ENCODE results near the gene SLC17A9.

Gene SLC17A9, protein sequence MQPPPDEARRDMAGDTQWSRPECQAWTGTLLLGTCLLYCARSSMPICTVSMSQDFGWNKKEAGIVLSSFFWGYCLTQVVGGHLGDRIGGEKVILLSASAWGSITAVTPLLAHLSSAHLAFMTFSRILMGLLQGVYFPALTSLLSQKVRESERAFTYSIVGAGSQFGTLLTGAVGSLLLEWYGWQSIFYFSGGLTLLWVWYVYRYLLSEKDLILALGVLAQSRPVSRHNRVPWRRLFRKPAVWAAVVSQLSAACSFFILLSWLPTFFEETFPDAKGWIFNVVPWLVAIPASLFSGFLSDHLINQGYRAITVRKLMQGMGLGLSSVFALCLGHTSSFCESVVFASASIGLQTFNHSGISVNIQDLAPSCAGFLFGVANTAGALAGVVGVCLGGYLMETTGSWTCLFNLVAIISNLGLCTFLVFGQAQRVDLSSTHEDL

DNA sequence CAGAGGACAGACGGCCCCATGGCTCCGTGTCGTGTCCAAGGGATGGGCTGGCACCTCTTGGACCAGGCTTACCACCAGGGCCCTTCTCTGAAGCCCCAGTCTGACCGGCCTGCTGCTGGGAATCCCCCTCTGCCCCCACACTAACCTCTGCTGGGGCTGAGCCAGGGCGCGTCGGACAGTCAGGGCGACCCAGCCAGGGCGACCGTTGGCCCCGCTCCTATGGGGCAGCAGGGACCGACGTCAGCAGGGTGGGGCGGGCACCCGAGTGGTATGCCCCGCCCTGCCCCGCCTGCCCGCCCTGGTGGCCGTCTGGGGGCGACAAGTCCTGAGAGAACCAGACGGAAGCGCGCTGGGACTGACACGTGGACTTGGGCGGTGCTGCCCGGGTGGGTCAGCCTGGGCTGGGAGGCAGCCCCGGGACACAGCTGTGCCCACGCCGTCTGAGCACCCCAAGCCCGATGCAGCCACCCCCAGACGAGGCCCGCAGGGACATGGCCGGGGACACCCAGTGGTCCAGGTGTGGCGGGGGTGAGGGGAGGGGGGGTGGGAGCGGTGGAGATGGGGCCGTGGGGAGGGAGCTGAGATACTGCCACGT is at the start of gene SLC17A9:
SLC17A9 (plus strand) TSS at position 337 of the 595 bp plus-strand sequence; CDS start at position 459, 122 bp downstream.
- H3K9ac ChIP-seq = peak within 1 kb of the TSS; percentile 92
- peak within 1 kb of the TSS; percentile 96 for H3K27ac ChIP-seq
- H3K9me3 ChIP-seq = peaks cover 10% of the 10 kb centered on the region; the same call in 1 of the 2 replicates
- no peak for TF ChIP-seq Cebpa-rat (IDR thresholded peaks at IDR 0.05)
- peaks cover 71% of the 10 kb centered on the region for H3K4me1 ChIP-seq
- H3K36me3 ChIP-seq = peaks cover 60% of the 10 kb centered on the region
- peak within 1 kb of the TSS; percentile 76 for H3K4me3 ChIP-seq
- peaks cover 37% of the 10 kb centered on the region for H4K20me1 ChIP-seq
- H3K4me2 ChIP-seq = peak within 1 kb of the TSS; percentile 100
- no peaks in the 10 kb centered on the region for H3K27me3 ChIP-seq

- no peak for TF ChIP-seq Cebpa-rat (IDR thresholded peaks at IDR 0.05)
- no peaks in the 10 kb centered on the region for H3K9me3 ChIP-seq
- H4K20me1 ChIP-seq = peaks cover 93% of the 10 kb centered on the region
- no peaks in the 10 kb centered on the region for H3K27me3 ChIP-seq
- no peak overlapping the region for H3K4me2 ChIP-seq
- H3K4me3 ChIP-seq = no peak overlapping the region
- H3K4me1 ChIP-seq = peaks cover 38% of the 10 kb centered on the region
- H3K9ac ChIP-seq = no peak overlapping the region
- H3K27ac ChIP-seq = no peak overlapping the region
- H3K36me3 ChIP-seq = peaks cover 73% of the 10 kb centered on the region
These were observed 49.4 kb upstream of the SLC17A9 start for GRCh38 chr20:62902926-62903615.

GRCh38 chr20:62905536-62906117 is 46.9 kb upstream of the SLC17A9 start:
- Histone ChIP-seq H3K27me3 (no peaks in the 10 kb centered on the region), H3K4me2 (no peak overlapping the region), H3K36me3 (peaks cover 98% of the 10 kb centered on the region), H3K4me3 (no peak overlapping the region), H3K4me1 (peaks cover 30% of the 10 kb centered on the region), H3K9ac (peak overlapping the region; percentile 17; the same call in 1 of the 2 replicates), H3K27ac (no peak overlapping the region), H3K9me3 (no peaks in the 10 kb centered on the region), H4K20me1 (peaks cover 93% of the 10 kb centered on the region)
- TF ChIP-seq Cebpa-rat (IDR thresholded peaks at IDR 0.05) = no peak

DNA sequence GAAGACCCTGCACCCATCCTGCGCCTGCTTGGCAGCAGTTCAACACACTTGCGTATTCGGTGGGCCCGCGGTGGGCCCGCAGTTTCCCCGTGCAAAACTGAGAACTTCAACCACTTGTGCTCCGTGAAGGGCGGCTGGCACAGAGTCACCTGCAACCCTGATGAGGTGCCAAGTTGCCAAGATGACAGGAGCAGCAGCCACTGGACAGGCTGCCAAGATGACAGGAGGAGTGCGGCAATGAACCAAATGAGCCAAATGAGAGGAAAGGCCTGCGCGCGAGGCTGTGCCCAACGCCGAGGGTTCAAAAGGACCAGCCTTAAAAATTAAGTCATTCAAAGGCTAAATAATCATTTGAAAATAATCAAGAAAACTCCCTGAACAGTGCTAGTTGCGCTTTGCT is 46.3 kb upstream of the SLC17A9 start:
- Histone ChIP-seq H3K9me3 (no peaks in the 10 kb centered on the region), H3K27ac (no peak overlapping the region), H3K9ac (peak overlapping the region; percentile 17; the same call in 1 of the 2 replicates), H3K36me3 (peaks cover 100% of the 10 kb centered on the region), H3K4me1 (peaks cover 24% of the 10 kb centered on the region), H3K27me3 (no peaks in the 10 kb centered on the region), H3K4me3 (no peak overlapping the region), H3K4me2 (no peak overlapping the region), H4K20me1 (peaks cover 93% of the 10 kb centered on the region)
- no peak for TF ChIP-seq Cebpa-rat (IDR thresholded peaks at IDR 0.05)

DNA sequence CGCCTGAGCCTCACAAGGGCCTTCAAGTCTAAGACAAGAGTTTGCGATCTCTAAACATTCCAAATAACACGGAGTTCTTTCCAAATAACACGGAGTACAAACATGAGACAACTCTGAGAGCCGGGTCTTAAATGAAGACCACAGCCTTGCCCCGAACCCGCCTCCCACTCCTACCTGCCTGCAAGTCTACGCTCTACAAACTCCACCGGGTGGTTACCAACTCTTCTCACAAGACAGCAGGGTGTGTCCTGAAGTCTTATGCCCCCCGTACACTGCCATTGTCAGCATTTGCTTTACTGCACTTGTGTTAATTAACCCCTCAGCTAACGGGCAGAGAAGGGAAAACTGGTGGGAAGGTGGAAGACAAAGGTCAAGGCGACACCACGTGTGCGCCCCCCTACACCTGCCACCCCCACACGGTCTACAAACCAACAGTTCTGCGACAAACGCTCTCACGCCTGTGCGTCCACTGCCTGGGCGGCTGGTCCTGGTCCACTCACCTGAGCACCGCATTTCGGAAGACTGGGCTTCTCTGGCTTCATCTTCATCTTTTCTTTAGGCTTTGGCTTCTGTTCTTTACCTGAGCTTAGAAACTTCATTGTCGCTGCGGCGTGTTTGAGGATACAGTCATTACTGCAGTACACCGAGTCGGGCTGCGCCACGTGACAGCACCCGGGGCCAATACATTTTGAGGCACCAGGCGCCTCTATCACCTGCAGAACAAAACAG is 45.7 kb upstream of the SLC17A9 start:
- no peaks in the 10 kb centered on the region for H3K27me3 ChIP-seq
- peaks cover 93% of the 10 kb centered on the region for H4K20me1 ChIP-seq
- H3K4me2 ChIP-seq = no peak overlapping the region
- no peak overlapping the region for H3K27ac ChIP-seq
- H3K9ac ChIP-seq = no peak overlapping the region
- H3K36me3 ChIP-seq = peaks cover 100% of the 10 kb centered on the region
- peaks cover 22% of the 10 kb centered on the region for H3K4me1 ChIP-seq
- TF ChIP-seq Cebpa-rat (IDR thresholded peaks at IDR 0.05) = no peak
- H3K9me3 ChIP-seq = no peaks in the 10 kb centered on the region
- no peak overlapping the region for H3K4me3 ChIP-seq

GRCh38 chr20:62907384-62908317 is 44.9 kb upstream of the SLC17A9 start:
- Histone ChIP-seq H3K27ac (no peak overlapping the region), H3K9ac (peak overlapping the region; percentile 31), H3K36me3 (peaks cover 100% of the 10 kb centered on the region), H3K4me2 (no peak overlapping the region), H3K27me3 (no peaks in the 10 kb centered on the region), H3K4me3 (no peak overlapping the region), H3K4me1 (peaks cover 22% of the 10 kb centered on the region), H3K9me3 (no peaks in the 10 kb centered on the region), H4K20me1 (peaks cover 96% of the 10 kb centered on the region)
- no peak for TF ChIP-seq Cebpa-rat (IDR thresholded peaks at IDR 0.05)

DNA sequence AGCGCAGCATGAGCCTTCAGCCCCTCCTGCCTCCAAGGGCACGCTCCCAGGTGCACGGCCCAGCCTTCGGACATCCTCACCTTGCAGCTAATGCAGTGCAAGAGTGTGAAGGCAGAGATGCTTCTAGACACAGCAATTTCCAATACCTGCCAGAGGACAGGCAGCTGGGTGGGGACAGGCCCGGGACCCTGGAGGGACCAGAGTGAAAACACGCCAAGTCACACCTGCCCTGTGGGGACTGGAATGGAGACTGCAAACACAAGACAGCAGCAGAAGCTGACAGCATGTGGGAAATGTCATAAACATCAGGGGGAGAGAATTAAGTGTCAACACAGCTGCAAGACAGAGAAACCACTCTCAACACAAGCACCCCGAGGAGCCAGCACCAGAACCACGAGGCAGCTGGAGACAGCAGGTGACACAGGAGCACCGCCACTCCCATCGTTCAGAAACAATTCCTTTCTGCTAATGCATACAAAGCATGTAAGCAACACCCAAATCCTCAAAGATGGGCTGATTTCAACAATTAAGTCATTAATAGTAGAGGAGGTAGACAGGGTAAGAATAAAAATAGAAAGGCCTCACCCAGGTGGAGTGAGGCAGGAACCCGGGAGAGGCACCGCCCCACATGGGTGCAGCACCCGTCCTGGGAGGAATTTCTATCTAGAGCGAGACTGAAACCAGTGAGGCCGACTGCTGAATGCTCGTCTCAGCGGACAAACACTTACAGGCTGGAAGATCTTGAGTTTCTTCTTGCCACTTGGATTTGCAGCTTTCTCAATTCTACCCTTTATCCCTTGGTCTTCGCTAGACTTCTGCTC is 43.3 kb upstream of the SLC17A9 start:
- peaks cover 34% of the 10 kb centered on the region for H3K4me1 ChIP-seq
- no peaks in the 10 kb centered on the region for H3K27me3 ChIP-seq
- H3K9ac ChIP-seq = no peak overlapping the region
- TF ChIP-seq Cebpa-rat (IDR thresholded peaks at IDR 0.05) = no peak
- H3K9me3 ChIP-seq = no peaks in the 10 kb centered on the region
- no peak overlapping the region for H3K27ac ChIP-seq
- H4K20me1 ChIP-seq = peaks cover 96% of the 10 kb centered on the region
- no peak overlapping the region for H3K4me3 ChIP-seq
- H3K36me3 ChIP-seq = peaks cover 100% of the 10 kb centered on the region
- H3K4me2 ChIP-seq = no peak overlapping the region

Data from BLaER1 (cell line).